IMR-90 (cell line): ENCODE measurements around the gene PADI2.

Experiments
- POLR2A ChIP-seq: IDR thresholded peaks from 2 replicates; pipeline ENCODE4 v1.6.1; 2012; ENCODE audit warnings: mild to moderate bottlenecking, low read depth, low read length
- SMC3 ChIP-seq: fragments of 150-350 bp; IDR thresholded peaks from 2 replicates; pipeline ENCODE4 v1.6.1; 2016; ENCODE audit warnings: low read depth, mild to moderate bottlenecking, antibody characterized with exemption, low read length, moderate library complexity
- TF ChIP-seq, protein P1 (sequence below): conservative IDR thresholded peaks from 2 replicates; pipeline ENCODE4 v1.5.1; 2012; ENCODE audit warnings: mild to moderate bottlenecking, low read depth, low read length, improper control_type of control experiment

DNA sequence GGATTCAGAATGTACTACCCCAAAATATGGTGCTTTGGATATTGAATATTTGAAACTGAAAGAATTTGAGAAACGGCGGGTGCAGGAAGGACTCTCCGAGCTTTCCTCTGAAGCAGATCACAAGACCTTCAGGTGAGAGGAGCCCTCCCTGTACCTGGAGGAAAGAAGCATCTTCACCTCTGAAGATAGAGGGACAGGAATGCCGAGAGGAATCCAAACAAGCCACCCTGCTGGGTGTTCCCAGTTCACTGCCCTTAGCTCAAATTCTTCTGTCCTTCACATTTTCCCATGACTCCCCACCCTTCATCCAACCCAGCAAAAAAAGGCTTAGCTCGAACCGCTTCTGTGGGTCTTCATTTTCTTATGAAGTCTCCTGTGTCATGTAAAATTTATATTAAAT lies 18.2 kb upstream of the PADI2 start:
- TF ChIP-seq POLR2A (no peak), SMC3 (no peak)
- TF ChIP-seq, protein P1, sequence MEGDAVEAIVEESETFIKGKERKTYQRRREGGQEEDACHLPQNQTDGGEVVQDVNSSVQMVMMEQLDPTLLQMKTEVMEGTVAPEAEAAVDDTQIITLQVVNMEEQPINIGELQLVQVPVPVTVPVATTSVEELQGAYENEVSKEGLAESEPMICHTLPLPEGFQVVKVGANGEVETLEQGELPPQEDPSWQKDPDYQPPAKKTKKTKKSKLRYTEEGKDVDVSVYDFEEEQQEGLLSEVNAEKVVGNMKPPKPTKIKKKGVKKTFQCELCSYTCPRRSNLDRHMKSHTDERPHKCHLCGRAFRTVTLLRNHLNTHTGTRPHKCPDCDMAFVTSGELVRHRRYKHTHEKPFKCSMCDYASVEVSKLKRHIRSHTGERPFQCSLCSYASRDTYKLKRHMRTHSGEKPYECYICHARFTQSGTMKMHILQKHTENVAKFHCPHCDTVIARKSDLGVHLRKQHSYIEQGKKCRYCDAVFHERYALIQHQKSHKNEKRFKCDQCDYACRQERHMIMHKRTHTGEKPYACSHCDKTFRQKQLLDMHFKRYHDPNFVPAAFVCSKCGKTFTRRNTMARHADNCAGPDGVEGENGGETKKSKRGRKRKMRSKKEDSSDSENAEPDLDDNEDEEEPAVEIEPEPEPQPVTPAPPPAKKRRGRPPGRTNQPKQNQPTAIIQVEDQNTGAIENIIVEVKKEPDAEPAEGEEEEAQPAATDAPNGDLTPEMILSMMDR, result no peak
